CD14-positive monocyte (primary cell): Measurements from ENCODE around the gene RNF26. TPM values are rescaled to one million over a fixed set of nuclear protein-coding genes. Genes with fewer than 3 reads are reported as not detected.
A peak's percentile ranks its signal among the peaks of the same experiment; 100 is the strongest.

Source experiments
- DNase-seq, 3 donors: peaks; one replicate each; pipeline ENCODE4 v3.0.0-alpha.2; 2011 to 2022
- H2AFZ ChIP-seq: 2 replicates; pipeline ENCODE4 v1.6.0; 2012; ENCODE audit warnings: mild to moderate bottlenecking, low read depth, low read length, inconsistent platforms; ENCODE audit not compliant: insufficient read depth, poor library complexity, severe bottlenecking
- H3K27ac ChIP-seq, 2 donors: 1 replicate in 1 of 2; 2 replicates in 1 of 2; pipeline ENCODE4 v1.5.1; 2012 to 2013; ENCODE audit warnings: low read length in 2 of 2, control low read depth in 1 of 2, inconsistent platforms in 1 of 2, low read depth in 1 of 2, mild to moderate bottlenecking in 1 of 2
- H3K27me3 ChIP-seq, 2 donors: one replicate each; pipeline versions ENCODE4 v1.6.0 to v1.6.1; 2011 to 2013; ENCODE audit warnings: low read length in 2 of 2; ENCODE audit not compliant: control insufficient read depth in 2 of 2, insufficient read depth in 2 of 2
- H3K36me3 ChIP-seq, 2 donors: replicated peaks in 1 of 2; 1 replicate in 1 of 2; 2 replicates in 1 of 2; pipeline versions ENCODE4 v1.5.1 to v1.6.1; 2012 to 2013; ENCODE audit warnings: low read length in 2 of 2, control low read depth in 1 of 2, inconsistent platforms in 1 of 2, mild to moderate bottlenecking in 1 of 2; ENCODE audit not compliant: insufficient read depth in 2 of 2, control insufficient read depth in 1 of 2
- H3K4me1 ChIP-seq, 2 donors: 1 replicate in 1 of 2; 2 replicates in 1 of 2; pipeline versions ENCODE4 v1.5.1 to v1.6.1; 2012 to 2013; ENCODE audit warnings: low read length in 2 of 2, control low read depth in 1 of 2, inconsistent platforms in 1 of 2, mild to moderate bottlenecking in 1 of 2, moderate library complexity in 1 of 2; ENCODE audit not compliant: insufficient read depth in 2 of 2, control insufficient read depth in 1 of 2
- H3K4me2 ChIP-seq: replicated peaks from 2 replicates; pipeline ENCODE3; 2012; ENCODE audit warnings: low read length, moderate library complexity, mild to moderate bottlenecking; ENCODE audit not compliant: poor library complexity, severe bottlenecking; ENCODE audit errors: extremely low read depth
- H3K4me3 ChIP-seq, 3 experiments: fragments of 200-600 bp in 1 of 3; sonication (generic) in 1 of 3; replicated peaks in 1 of 3; 1 replicate in 2 of 3; 2 replicates in 1 of 3; pipeline ENCODE4 v1.5.1; 2011 to 2013; ENCODE audit warnings: low read length in 3 of 3, mild to moderate bottlenecking in 3 of 3, control low read depth in 2 of 3, low read depth in 2 of 3, inconsistent platforms in 1 of 3, moderate library complexity in 1 of 3
- H3K79me2 ChIP-seq: 2 replicates; pipeline ENCODE4 v1.6.0; 2012; ENCODE audit warnings: mild to moderate bottlenecking, control low read depth, inconsistent platforms, low read length, moderate library complexity; ENCODE audit not compliant: insufficient read depth
- H3K9ac ChIP-seq: 2 replicates; pipeline ENCODE4 v1.6.0; 2017; ENCODE audit warnings: low read length, mild to moderate bottlenecking; ENCODE audit not compliant: insufficient read depth, poor library complexity, severe bottlenecking
- H3K9me3 ChIP-seq, 2 donors: replicated peaks in 1 of 2; 1 replicate in 1 of 2; 2 replicates in 1 of 2; pipeline versions ENCODE4 v1.5.1 to v1.6.1; 2012 to 2013; ENCODE audit warnings: low read length in 2 of 2, control low read depth in 1 of 2; ENCODE audit not compliant: control insufficient read depth in 1 of 2, insufficient read depth in 1 of 2
- H4K20me1 ChIP-seq: 2 replicates; pipeline ENCODE4 v1.6.0; 2012; ENCODE audit warnings: mild to moderate bottlenecking, low read length, control low read depth, moderate library complexity; ENCODE audit not compliant: insufficient read depth
- H3K27ac Mint-ChIP-seq, 7 donors: one replicate each; pipeline ENCODE4 v1.8.0; 2020; ENCODE audit warnings: mild to moderate bottlenecking in 7 of 7, mixed read lengths in 7 of 7, moderate library complexity in 6 of 7, inconsistent platforms in 2 of 7
- H3K27me3 Mint-ChIP-seq, 3 donors: one replicate each; pipeline ENCODE4 v1.8.0; 2021 to 2022; ENCODE audit warnings: low read depth in 3 of 3, mild to moderate bottlenecking in 3 of 3, mixed read lengths in 3 of 3, moderate library complexity in 3 of 3, inconsistent platforms in 1 of 3
- H3K36me3 Mint-ChIP-seq, 2 donors: one replicate each; pipeline ENCODE4 v1.8.0; 2020; ENCODE audit warnings: mixed read lengths in 2 of 2, inconsistent platforms in 1 of 2, mild to moderate bottlenecking in 1 of 2
- H3K4me1 Mint-ChIP-seq: one replicate; pipeline ENCODE4 v1.8.0; 2020; ENCODE audit warnings: mild to moderate bottlenecking, mixed read lengths
- H3K4me3 Mint-ChIP-seq, 2 donors: one replicate each; pipeline ENCODE4 v1.8.0; 2020; ENCODE audit warnings: mild to moderate bottlenecking in 2 of 2, mixed read lengths in 2 of 2, moderate library complexity in 1 of 2
- H3K9me3 Mint-ChIP-seq, 7 donors: one replicate each; pipeline ENCODE4 v1.8.0; 2020 to 2022; ENCODE audit warnings: mixed read lengths in 7 of 7, mild to moderate bottlenecking in 6 of 7, moderate library complexity in 6 of 7, inconsistent platforms in 2 of 7
- CTCF ChIP-seq: fragments of 200-600 bp; IDR thresholded peaks from one replicate; pipeline ENCODE4 v1.8.0; 2022; ENCODE audit warnings: antibody characterized with exemption, mild to moderate bottlenecking
- WGBS: methylation state at CpG from one replicate; pipeline ENCODE4 v1.1.5; 2013; ENCODE audit warnings: missing lambda C conversion rate; ENCODE audit not compliant: insufficient coverage; 5-methylcytosine and 5-hydroxymethylcytosine counted together
- intact Hi-C, 2 donors: fragments of 100-400 bp; cut with micrococcal nuclease; formaldehyde crosslinking; loops; one replicate each; pipeline versions ENCODE4 v1.15.0 to v1.15.1; 2023
- polyA plus RNA-seq, 3 donors: library from polyadenylated mRNA; depleted of rRNA in 1 of 3; unstranded in 2 of 3; stranded (reverse) in 1 of 3; fragments of 300-500 nt in 2 of 3; fragments of >200 nt in 1 of 3; fragmentation: Illumina TruSeq in 2 of 3; gene quantifications; 1 replicate in 2 of 3; 2 replicates in 1 of 3; pipeline ENCODE4 v1.2.3, GENCODE V29; 2012 to 2021

RNF26 gene
- polyA plus RNA-seq, 3 donors: 6.8 to 27.6 (median 20.5) TPM

- Histone ChIP-seq H3K4me3 (no peak overlapping the region), H3K79me2 (no peaks in the 10 kb centered on the region), H3K36me3 (no peaks in the 10 kb centered on the region), H3K27me3 (peaks cover 27 to 61% of the 10 kb centered on the region in 2 donors), H3K4me1 (peaks cover 17 to 18% of the 10 kb centered on the region in 2 donors), H2AFZ (no peak overlapping the region), H3K9ac (no peak overlapping the region), H4K20me1 (peaks cover 8% of the 10 kb centered on the region), H3K9me3 (peaks cover 0 to 10% of the 10 kb centered on the region in 2 donors), H3K27ac (no peak overlapping the region), H3K4me2 (no peak overlapping the region)
- DNase-seq: no peak
- Mint-ChIP-seq H3K27ac (no peak overlapping the region), H3K4me1 (peaks cover 18% of the 10 kb centered on the region), H3K27me3 (peaks cover 61 to 75% (median 63%) of the 10 kb centered on the region in 3 donors), H3K36me3 (peaks cover 4 to 7% of the 10 kb centered on the region in 2 donors), H3K4me3 (peak overlapping the region in 1 of 2 donors; percentile 67), H3K9me3 (peaks cover 0 to 8% (median 2%) of the 10 kb centered on the region in 7 donors)
- intact Hi-C loops: no loop called here
- no peak for TF ChIP-seq CTCF
- WGBS: 88% methylated on average over 18 of the region's 18 CpGs
Measured at GRCh38 chr11:119314726-119315125, 19.6 kb upstream of the RNF26 start.

GRCh38 chr11:119315131-119316015 is 19.0 kb upstream of the RNF26 start:
- intact Hi-C loops: no loop called here

More at GRCh38 chr11:119315131-119316015, 19.0 kb upstream of the RNF26 start:
- peak in 1 of 3 donors; percentile 54 for DNase-seq
- Histone ChIP-seq H3K4me1 (peaks cover 17 to 19% of the 10 kb centered on the region in 2 donors), H3K9ac (no peak overlapping the region), H4K20me1 (peaks cover 2% of the 10 kb centered on the region), H2AFZ (peak overlapping the region; percentile 30), H3K4me3 (no peak overlapping the region), H3K27me3 (peaks cover 28 to 68% of the 10 kb centered on the region in 2 donors), H3K79me2 (no peaks in the 10 kb centered on the region), H3K9me3 (peaks cover 0 to 10% of the 10 kb centered on the region in 2 donors), H3K36me3 (no peaks in the 10 kb centered on the region), H3K27ac (no peak overlapping the region), H3K4me2 (peak overlapping the region; percentile 35)
- Mint-ChIP-seq H3K27me3 (peaks cover 67 to 81% (median 69%) of the 10 kb centered on the region in 3 donors), H3K36me3 (peaks cover 3 to 8% of the 10 kb centered on the region in 2 donors), H3K4me1 (peaks cover 20% of the 10 kb centered on the region), H3K9me3 (peaks cover 0 to 8% (median 2%) of the 10 kb centered on the region in 7 donors), H3K4me3 (peak overlapping the region; percentile 31 to 75), H3K27ac (no peak overlapping the region)
- TF ChIP-seq CTCF: no peak
- 7% methylated on average over 20 of the region's 29 CpGs for WGBS
